Endothelial cell of umbilical vein (primary cell): ENCODE results near the gene MCUR1. TPM values are rescaled to one million over a fixed set of nuclear protein-coding genes. Genes with fewer than 3 reads are reported as not detected.

Experiments
- BruUV-seq: library from RNA; stranded (reverse); fragments of 400-500 nt; replicated peaks from 2 replicates; lab custom pipeline; 2021; lab: Mats Ljungman, UMichigan
- CTCF ChIA-PET: fragments of 300-600, 350-600 bp; sonication (Branson Sonifier 250); formaldehyde crosslinking; loops from one replicate; lab custom pipeline; 2021; ENCODE audit warnings: antibody characterized with exemption, inconsistent platforms; lab: Charles Lee
- POLR2A ChIA-PET: fragments of 300-600, 350-600 bp; sonication (Branson Sonifier 250); formaldehyde crosslinking; loops from one replicate; lab custom pipeline; 2021; ENCODE audit warnings: antibody characterized with exemption, inconsistent platforms; lab: Charles Lee
- DNase-seq: peaks from one replicate; pipeline ENCODE4 v3.0.0-alpha.2; 2011; ENCODE audit warnings: low read depth, low spot score
- FAIRE-seq: peaks from 2 replicates; lab custom pipeline; 2011; peaks lifted over from hg19 to GRCh38; lab: Jason Lieb, UNC
- H2AFZ ChIP-seq: 2 replicates; pipeline ENCODE4 v1.6.0; 2012; ENCODE audit warnings: low read depth, low read length, control low read depth, inconsistent platforms
- H3K27ac ChIP-seq: 2 replicates; pipeline ENCODE4 v1.5.1; 2011; ENCODE audit warnings: low read depth, mild to moderate bottlenecking, control low read depth, low read length, moderate library complexity; ENCODE audit not compliant: insufficient read depth
- H3K27me3 ChIP-seq, 2 experiments: 2 replicates each; pipeline versions ENCODE4 v1.6.0 to v1.6.1; 2011; ENCODE audit warnings: low read length in 2 of 2, mixed read lengths in 1 of 2; ENCODE audit not compliant: control insufficient read depth in 2 of 2, insufficient read depth in 2 of 2
- H3K36me3 ChIP-seq, 2 experiments: 2 replicates in 1 of 2; 3 replicates in 1 of 2; pipeline ENCODE4 v1.5.1; 2011; ENCODE audit warnings: low read length in 2 of 2, mild to moderate bottlenecking in 1 of 2, moderate library complexity in 1 of 2; ENCODE audit not compliant: control insufficient read depth in 2 of 2, insufficient read depth in 2 of 2; ENCODE audit errors: extremely low read depth in 1 of 2
- H3K4me1 ChIP-seq: 3 replicates; pipeline ENCODE4 v1.5.1; 2011; ENCODE audit warnings: mild to moderate bottlenecking, low read length; ENCODE audit not compliant: control insufficient read depth, insufficient read depth; ENCODE audit errors: extremely low read depth
- H3K4me2 ChIP-seq: 2 replicates; pipeline ENCODE4 v1.6.1; 2011; ENCODE audit warnings: low read length, control low read depth, mixed read lengths; ENCODE audit not compliant: insufficient read depth
- H3K4me3 ChIP-seq, 3 experiments: fragments of 200-600 bp in 1 of 3; sonication (generic), shearing (Covaris generic) in 1 of 3; replicated peaks in 1 of 3; 2 replicates each; pipeline ENCODE4 v1.5.1; 2011 to 2016; ENCODE audit warnings: control low read depth in 3 of 3, low read length in 3 of 3, mild to moderate bottlenecking in 2 of 3, inconsistent platforms in 1 of 3, low read depth in 1 of 3, moderate library complexity in 1 of 3; ENCODE audit not compliant: insufficient read depth in 1 of 3
- H3K79me2 ChIP-seq: 2 replicates; pipeline ENCODE4 v1.6.0; 2012; ENCODE audit warnings: low read length, inconsistent platforms; ENCODE audit not compliant: control insufficient read depth, insufficient read depth
- H3K9ac ChIP-seq: replicated peaks from 2 replicates; pipeline ENCODE3; 2011; ENCODE audit warnings: low read length, control low read depth; ENCODE audit not compliant: insufficient read depth; ENCODE audit errors: extremely low read depth
- H3K9me1 ChIP-seq: replicated peaks from 3 replicates; pipeline ENCODE4 v1.6.0; 2011; ENCODE audit warnings: mild to moderate bottlenecking, low read length; ENCODE audit not compliant: control insufficient read depth, insufficient read depth; ENCODE audit errors: extremely low read depth
- H3K9me3 ChIP-seq: replicated peaks from 2 replicates; pipeline ENCODE4 v1.5.1; 2012; ENCODE audit warnings: low read length, inconsistent platforms; ENCODE audit not compliant: control insufficient read depth, insufficient read depth
- H4K20me1 ChIP-seq: replicated peaks from 2 replicates; pipeline ENCODE3; 2011; ENCODE audit warnings: mild to moderate bottlenecking, low read length; ENCODE audit not compliant: control insufficient read depth, insufficient read depth; ENCODE audit errors: extremely low read depth
- CTCF ChIP-seq, 2 donors: IDR thresholded peaks; 1 replicate in 1 of 2; 2 replicates in 1 of 2; pipeline ENCODE4 v1.5.1; 2011; ENCODE audit warnings: low read length in 2 of 2, mild to moderate bottlenecking in 2 of 2, moderate library complexity in 2 of 2, control low read depth in 1 of 2, inconsistent platforms in 1 of 2, low read depth in 1 of 2; ENCODE audit not compliant: insufficient read depth in 1 of 2; ENCODE audit errors: extremely low read depth in 1 of 2
- EZH2 ChIP-seq: IDR thresholded peaks from 2 replicates; pipeline ENCODE4 v1.6.1; 2012; ENCODE audit warnings: borderline replicate concordance, low read depth, mild to moderate bottlenecking, moderate library complexity, low read length, inconsistent platforms; ENCODE audit not compliant: severe bottlenecking
- FOS ChIP-seq: IDR thresholded peaks from 2 replicates; pipeline ENCODE4 v1.6.1; 2011; ENCODE audit warnings: mild to moderate bottlenecking, low read length, moderate library complexity, borderline replicate concordance; ENCODE audit not compliant: insufficient read depth
- GATA2 ChIP-seq: IDR thresholded peaks from 2 replicates; pipeline ENCODE4 v1.7.0; 2011; ENCODE audit warnings: low read depth, mild to moderate bottlenecking, moderate library complexity, mixed read lengths, low read length; ENCODE audit not compliant: insufficient read length, insufficient read depth
- JUN ChIP-seq: IDR thresholded peaks from 2 replicates; pipeline ENCODE4 v1.6.1; 2011; ENCODE audit warnings: borderline replicate concordance, low read depth; ENCODE audit not compliant: insufficient read length, insufficient read depth
- MYC ChIP-seq: IDR thresholded peaks from one replicate; pipeline ENCODE4 v1.6.1; 2011; ENCODE audit warnings: mild to moderate bottlenecking, low read depth, low read length
- POLR2A ChIP-seq: IDR thresholded peaks from 2 replicates; pipeline ENCODE4 v1.6.1; 2012; ENCODE audit warnings: low read depth, mild to moderate bottlenecking, control low read depth, low read length
- POLR2AphosphoS5 ChIP-seq: IDR thresholded peaks from 2 replicates; pipeline ENCODE4 v1.6.1; 2012; ENCODE audit warnings: low read depth, mild to moderate bottlenecking, control low read depth, low read length, moderate library complexity; ENCODE audit not compliant: insufficient read depth
- dilution Hi-C: fragments of 300-500 bp; cut with MboI; formaldehyde crosslinking; loops from one replicate; pipeline ENCODE4 v1.15.0; 2019; ENCODE audit warnings: low sequenced_read_pairs; ENCODE audit not compliant: extremely low pct_ligation_motif_present
- intact Hi-C: fragments of 100-400 bp; cut with micrococcal nuclease; formaldehyde crosslinking; loops from one replicate; pipeline ENCODE4 v1.10.0; 2022
- polyA plus RNA-seq, 4 experiments: library from polyadenylated mRNA; depleted of rRNA in 3 of 4; stranded (reverse) in 3 of 4; unstranded in 1 of 4; fragments of >200 nt; gene quantifications; 2 replicates each; pipeline versions ENCODE4 v1.2.1 to v1.2.3, GENCODE V29; 2011 to 2012; ENCODE audit warnings: missing spikeins in 1 of 4
- total RNA-seq: library from RNA; stranded (reverse); gene quantifications from 2 replicates; pipeline ENCODE4 v1.2.3, GENCODE V29; 2021
- TF ChIP-seq, protein P1 (sequence below): IDR thresholded peaks from 2 replicates; pipeline ENCODE4 v1.6.1; 2011; ENCODE audit not compliant: insufficient read depth, insufficient read length

Gene MCUR1
- total and polyA plus RNA-seq, 2 donors (not counting 3 experiments of a cell fraction or from before 2014, with no cell fraction given): 6.2 to 21.2 TPM

DNA sequence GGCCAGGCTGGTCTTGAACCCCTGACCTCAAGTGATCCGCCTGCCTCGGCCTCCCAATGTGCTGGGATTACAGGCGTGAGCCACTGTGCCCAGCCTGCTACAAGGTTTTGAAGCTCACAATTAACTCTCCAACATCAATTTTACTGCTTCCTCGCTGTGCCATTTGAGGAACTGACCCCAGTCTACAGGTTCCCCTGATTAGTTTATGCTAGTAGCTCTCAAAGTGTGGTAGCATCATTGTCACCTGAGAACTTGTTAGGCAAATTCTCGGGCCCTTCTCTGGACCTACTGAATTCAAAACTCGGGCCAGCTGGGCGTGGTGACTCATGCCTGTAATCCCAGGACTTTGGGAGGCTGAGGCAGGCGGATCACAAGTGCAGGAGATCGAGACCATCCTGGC is 49.4 kb downstream of the MCUR1 start:
- no peak overlapping the region for H2AFZ ChIP-seq
- CTCF ChIA-PET: no interaction called here
- no peak overlapping the region for H3K4me3 ChIP-seq
- H3K79me2 ChIP-seq: no peaks in the 10 kb centered on the region
- H3K36me3 ChIP-seq: no peaks in the 10 kb centered on the region
- no peak overlapping the region for H3K9ac ChIP-seq
- intact Hi-C loops (no loop called here), dilution Hi-C loops (no loop called here)
- no peak overlapping the region for H3K4me2 ChIP-seq
- no peaks in the 10 kb centered on the region for H3K4me1 ChIP-seq
- no peak for FAIRE-seq
- no TSS peak for BruUV-seq
- no peaks in the 10 kb centered on the region for H3K9me1 ChIP-seq
- no peak for DNase-seq
- H3K27me3 ChIP-seq: peaks cover 2 to 3% of the 10 kb centered on the region in 2 experiments
- TF ChIP-seq GATA2 (no peak), MYC (no peak), JUN (no peak), POLR2A (no peak), CTCF (IDR thresholded peaks at IDR 0.05; ENCODE audit: extremely low read depth in 1 of 2, insufficient read depth in 1 of 2, low read depth in 1 of 2, low read length in 2 of 2) (no peak), EZH2 (no peak), POLR2AphosphoS5 (no peak), FOS (no peak)
- TF ChIP-seq, protein P1, sequence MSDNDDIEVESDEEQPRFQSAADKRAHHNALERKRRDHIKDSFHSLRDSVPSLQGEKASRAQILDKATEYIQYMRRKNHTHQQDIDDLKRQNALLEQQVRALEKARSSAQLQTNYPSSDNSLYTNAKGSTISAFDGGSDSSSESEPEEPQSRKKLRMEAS: no peak
- H4K20me1 ChIP-seq: no peaks in the 10 kb centered on the region
- no peaks in the 10 kb centered on the region for H3K9me3 ChIP-seq
- H3K27ac ChIP-seq: no peak overlapping the region
- POLR2A ChIA-PET: no interaction called here
